ENCODE measurements around the gene NAALADL1.

NAALADL1 gene

DNA sequence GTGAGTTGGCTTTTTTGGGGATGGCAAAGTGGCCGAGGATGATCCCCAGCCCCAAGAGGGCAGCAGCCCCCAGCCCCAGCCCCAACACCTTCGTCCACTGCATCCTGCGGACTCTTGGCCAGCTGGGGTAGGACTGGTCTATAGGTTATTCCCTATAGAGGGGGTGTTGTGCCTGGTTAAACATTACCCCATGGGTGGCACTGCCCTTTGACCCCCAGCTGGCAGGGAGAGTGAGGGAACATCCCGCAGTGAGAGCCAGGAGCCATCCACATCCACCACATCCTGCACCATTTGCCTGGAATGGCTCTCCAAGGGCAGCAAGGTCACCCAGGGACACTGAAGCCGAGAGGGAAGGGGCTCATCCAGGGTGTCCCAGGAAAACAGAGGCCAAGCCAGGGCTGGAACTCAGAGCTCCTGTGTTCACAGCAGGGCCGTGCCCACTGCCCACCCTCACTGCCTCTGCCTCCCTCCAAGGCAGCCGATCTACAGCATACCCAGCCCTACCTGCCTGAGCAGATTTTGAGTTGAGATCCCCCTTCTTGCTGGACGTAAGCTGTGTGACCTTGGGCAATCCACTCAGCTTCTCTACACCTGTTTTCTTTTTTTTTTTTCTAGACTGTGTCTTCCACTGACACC is at the start of gene NAALADL1:
NAALADL1 (minus strand) TSS at position 135 of the 636 bp plus-strand sequence; CDS start at position 103, 32 bp downstream.
- DNase-seq (ENCODE audit: low spot score): no peak

DNA sequence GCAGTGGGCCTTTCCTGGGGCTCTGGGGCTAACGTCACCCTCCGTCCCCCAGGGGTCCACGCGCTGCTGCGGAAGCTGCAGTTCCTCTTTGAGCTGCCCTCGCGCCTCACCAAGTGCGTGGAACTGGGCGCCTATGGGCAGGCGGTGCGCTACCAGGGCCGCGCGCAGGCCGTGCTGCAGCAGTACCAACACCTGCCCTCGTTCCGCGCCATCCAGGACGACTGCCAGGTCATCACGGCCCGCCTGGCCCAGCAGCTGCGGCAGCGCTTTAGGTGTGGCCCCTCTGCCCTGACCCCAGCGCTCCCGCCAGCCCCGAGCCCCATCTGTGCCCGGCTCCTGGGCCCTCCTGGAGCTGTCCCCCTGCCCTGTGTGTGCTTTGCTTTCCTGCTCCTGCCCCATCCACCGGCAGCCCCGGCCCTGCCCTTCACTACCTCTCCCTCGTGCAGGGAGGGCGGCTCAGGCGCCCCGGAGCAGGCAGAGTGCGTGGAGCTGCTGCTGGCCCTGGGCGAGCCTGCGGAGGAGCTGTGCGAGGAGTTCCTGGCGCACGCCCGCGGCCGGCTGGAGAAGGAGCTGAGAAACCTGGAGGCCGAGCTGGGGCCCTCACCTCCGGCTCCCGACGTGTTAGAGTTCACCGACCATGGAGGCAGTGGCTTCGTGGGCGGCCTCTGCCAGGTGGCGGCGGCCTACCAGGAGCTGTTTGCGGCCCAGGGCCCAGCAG is 49.6 kb upstream of the NAALADL1 start:
- DNase-seq (ENCODE audit: low spot score): no peak

DNA sequence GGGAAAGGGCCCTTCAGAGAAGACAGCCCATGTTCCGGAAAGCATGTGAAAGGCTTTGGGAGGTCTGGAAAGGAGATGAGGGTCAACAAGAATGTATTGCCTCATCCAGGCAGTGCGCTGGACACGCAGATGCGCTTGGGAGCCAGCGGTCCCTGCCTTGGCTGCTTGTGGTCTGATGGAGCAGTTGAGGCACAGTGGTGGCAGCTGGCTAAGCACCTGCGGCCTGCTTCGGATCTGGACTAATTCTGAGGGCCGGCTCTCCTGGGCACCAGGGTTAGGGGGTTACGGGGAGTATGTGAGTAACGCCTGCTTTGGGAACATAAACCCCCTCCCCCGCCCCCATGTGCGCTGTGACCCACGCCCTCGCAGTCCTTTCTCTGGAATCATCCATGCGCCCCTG is 48.7 kb upstream of the NAALADL1 start:
- no peak for DNase-seq (ENCODE audit: low spot score)

- no peak for DNase-seq (ENCODE audit: low spot score)
These were observed 46.3 kb upstream of the NAALADL1 start for GRCh38 chr11:65104628-65105027.

GRCh38 chr11:65103476-65103875 is 45.1 kb upstream of the NAALADL1 start:
- no peak for DNase-seq (ENCODE audit: low spot score)

DNA sequence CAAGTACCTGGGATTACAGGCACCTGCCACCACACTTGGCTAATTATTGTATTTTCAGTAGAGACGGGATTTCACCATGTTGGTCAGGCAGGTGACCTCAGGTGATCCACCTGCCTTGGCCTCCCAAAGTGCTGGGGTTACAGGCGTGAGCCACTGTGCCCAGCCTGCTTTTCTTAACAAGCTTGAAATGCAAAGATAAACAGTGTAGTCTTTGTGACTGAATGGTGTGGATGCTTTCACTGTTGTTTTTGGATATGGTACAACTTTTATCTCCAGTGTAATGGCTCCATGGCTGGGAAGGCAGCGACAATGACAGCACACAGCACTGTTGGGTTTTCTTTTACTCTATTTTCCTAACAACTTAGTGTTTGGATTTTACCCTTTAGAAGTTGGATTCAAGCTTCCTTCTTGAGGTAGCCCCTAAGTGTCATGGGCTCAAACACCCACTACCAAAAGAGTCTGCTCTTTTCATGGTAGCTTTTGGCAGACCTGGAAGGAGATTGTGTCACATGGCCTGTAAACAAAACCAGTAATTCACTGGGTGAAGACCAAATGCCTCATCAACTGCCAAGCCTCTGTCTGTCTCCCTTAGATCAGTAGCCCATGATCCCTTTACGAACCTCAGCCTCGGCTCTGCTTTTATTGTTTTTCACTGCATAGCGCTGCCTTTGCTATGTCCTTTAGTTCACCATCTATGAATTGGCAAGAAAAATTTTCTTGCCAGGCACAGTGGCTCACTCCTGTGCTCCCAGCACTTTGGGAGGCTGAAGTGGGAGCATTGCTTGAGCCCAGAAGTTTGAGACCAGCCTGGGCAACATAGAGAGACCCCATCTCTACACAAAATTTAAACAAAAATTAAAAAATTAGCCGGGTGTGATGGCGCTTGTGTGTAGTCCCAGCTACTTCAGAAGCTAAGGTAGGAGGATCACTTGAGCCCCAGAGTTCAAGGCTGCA is 44.1 kb upstream of the NAALADL1 start:
- no peak for DNase-seq (ENCODE audit: low spot score)

DNA sequence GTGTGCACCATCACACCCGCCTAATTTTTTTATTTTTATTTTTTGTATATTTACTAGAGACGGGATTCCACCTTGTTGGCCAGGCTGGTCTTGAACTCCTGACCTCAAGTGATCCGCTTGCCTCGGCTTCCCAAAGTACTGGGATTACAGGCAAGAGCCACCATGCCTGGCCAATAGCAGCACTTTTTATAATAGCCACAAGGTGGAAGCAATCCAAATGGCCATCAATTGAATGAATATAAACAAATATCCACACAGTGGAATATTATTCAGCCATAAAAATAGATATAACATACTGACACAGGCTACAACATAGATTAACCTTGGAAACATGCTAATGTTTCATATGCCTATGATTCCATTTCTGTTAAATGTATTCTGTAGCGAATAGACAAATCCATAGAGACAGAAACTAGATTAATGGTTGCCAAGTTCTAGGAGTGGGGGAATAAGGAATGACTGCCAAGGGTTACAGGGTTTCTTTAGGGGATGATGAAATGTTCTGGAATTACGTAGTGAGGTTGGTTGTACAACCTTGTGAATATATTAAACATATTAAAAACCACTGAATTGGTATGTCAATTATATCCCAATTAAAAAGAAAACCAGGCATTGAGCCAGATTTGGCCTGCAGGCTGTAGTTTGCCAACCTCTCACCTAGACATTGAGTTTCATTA is 42.5 kb upstream of the NAALADL1 start:
- no peak for DNase-seq (ENCODE audit: low spot score)

DNA sequence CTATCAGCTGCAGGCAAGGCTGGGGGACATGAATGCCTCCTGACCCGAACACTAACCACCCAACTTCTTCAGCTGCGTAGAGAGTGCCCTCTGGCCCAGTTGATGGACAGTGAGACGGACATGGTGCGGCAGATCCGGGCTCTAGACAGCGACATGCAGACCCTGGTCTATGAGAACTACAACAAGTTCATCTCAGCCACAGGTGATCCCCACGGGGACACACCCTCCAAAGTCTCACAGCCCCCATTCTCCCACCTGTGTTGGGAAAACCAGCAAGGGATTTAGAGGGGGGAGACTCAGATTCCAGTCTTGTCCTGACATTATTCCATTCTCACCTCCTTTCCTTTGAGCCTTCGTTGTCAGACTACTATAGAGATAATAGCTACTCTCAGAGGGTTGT is 38.6 kb upstream of the NAALADL1 start:
- DNase-seq (ENCODE audit: low spot score): no peak

DNA sequence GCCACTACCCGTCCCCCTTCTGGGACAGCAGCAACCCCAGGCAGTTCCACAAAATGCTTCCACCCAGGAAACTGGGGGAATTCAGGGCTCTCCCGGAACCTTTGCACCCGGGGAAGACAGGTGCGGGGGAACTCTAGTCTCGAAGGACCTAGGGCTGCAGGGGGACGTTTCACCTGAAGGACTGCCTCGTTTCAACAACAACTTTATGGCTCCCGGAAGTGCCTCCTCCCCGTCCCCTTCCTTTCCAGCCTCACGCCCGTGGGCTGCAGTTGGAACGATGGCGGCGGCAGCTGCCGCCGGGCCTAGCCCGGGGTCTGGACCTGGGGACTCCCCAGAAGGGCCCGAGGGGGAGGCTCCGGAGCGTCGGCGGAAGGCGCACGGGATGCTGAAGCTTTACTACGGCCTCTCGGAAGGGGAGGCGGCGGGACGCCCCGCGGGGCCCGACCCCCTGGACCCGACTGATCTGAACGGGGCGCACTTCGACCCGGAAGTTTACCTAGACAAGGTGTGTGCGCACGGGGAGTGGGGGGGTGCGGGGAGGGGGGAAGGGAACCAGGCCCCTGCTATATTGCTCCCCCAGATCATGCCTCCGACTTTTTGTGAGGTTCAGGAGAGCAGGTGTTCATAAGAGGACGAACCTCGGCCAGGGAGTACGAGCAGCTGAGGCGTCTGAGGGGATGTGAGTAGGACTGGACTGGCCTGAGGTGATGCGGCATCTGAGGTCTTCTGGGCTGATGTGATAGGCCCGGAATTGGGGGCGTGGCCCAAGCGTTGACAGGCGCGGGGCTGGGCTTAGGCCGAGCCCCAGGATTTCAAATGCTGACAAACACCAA is 37.8 kb upstream of the NAALADL1 start, which contains the start of gene VPS51:
VPS51 (plus strand) TSS at position 241 of the 833 bp plus-strand sequence; CDS start at position 278, 37 bp downstream.
- peak; percentile 96 for DNase-seq (ENCODE audit: low spot score)

- DNase-seq (ENCODE audit: low spot score): no peak
These were observed 37.1 kb upstream of the NAALADL1 start for GRCh38 chr11:65095427-65095826.

DNA sequence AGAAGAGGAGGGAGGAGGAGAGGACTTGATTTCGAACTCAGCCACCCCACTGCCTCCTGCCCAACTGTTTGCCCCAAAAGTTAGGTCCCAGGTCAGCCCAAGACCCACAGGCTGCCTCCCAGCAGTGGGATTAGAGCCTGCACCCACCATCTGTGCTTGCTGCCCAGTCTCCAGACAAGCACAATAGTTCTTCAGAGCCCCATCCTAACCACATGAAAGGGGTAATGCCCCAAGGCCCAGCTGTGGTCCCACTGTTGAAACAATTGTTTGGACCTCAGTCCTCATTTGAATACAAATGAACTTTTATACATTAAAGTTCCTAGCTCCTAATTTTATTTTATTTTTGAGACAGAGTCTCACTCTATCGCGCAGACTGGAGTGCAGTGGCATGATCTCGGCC is 32.3 kb upstream of the NAALADL1 start:
- no peak for DNase-seq (ENCODE audit: low spot score)

DNA sequence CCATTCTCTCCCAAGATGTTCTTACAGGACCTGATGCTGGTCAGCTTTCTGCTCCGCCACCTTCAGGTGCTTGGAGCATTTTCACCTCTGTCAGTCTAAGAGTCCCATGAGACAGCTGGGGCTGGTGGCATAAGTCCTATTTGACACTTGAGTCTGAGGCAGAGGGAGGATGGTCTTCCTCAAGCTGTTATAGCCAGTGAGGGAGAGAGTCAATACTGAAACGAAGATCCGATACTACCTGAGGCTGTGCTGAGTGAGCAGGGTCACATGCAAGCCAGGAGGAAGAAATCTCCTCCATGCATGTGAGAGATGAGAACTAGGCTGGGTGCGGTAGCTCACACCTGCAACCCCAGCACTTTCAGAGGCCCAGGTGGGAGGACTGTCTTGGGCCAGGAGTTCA is 31.3 kb upstream of the NAALADL1 start:
- no peak for DNase-seq (ENCODE audit: low spot score)

GRCh38 chr11:65087827-65088226 is 29.5 kb upstream of the NAALADL1 start:
- no peak for DNase-seq (ENCODE audit: low spot score)

GRCh38 chr11:65087216-65087615 is 28.9 kb upstream of the NAALADL1 start:
- no peak for DNase-seq (ENCODE audit: low spot score)

DNA sequence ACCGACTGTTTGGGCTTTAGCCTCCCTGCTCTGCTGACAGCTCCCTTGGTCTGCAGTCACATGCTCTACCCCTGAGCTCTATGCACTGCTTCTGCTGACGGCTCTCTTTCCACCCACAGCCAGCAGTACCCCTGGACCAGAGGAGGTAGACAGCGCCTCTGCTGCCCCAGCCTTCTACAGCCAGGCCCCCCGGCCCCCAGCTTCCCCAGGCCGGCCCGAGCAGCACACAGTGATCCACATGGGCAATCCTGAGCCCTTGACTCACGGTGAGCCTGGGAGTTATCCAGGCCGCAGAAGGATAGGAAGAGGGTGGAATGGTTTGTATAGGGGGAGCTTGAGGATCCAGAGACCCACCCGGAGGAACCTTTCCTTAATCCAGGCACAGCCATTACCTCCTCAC is 28.5 kb upstream of the NAALADL1 start:
- no peak for DNase-seq (ENCODE audit: low spot score)

GRCh38 chr11:65085446-65085845 is 27.1 kb upstream of the NAALADL1 start:
- DNase-seq (ENCODE audit: low spot score): no peak

- no peak for DNase-seq (ENCODE audit: low spot score)
These were observed 26.4 kb upstream of the NAALADL1 start for GRCh38 chr11:65084598-65085375.

DNA sequence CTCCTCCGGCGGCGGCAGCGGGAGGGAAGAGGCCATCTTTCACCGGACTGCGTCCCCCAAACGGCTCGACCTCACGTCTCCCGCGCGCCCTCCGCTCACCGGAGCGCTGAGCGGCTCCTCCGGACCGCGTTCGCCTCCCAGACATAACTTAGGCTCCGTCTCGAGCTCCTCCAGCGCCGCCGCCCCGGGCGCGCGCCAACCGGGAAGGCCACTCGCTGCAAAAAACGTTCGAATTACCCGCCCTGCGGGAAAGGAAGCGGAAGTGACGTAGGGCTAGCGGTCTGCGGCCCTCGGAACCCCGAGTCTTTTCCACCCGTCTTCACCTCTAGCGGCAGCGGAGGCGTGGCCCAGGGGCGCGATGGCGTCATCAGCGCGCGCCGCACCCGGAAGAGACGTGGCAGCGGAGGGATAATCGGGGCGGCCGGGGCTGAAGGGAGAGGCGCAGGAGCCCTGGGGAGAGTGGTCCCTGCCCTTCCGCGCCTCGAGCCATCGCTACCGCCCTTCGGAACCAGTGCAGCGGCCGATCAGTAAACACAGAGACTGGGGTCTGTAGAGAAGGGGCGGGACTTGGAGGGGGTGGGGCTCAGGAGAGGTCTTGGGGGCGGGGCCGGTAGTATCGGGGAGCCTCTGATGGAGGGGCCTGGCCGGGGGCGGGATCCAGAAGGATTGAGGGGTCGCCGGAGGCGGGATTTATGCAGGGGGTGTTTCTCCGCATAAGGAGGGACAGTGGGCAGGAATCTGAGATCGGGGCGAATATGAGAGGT is 25.7 kb upstream of the NAALADL1 start, which contains the start of the genes CDCA5 and ZFPL1:
CDCA5 (minus strand) TSS at position 207 of the 764 bp plus-strand sequence; CDS start at position 145, 62 bp downstream.
ZFPL1 (plus strand) TSS at position 389 of the 764 bp plus-strand sequence. CDS start 477 bp downstream, outside the sequence.
- DNase-seq (ENCODE audit: low spot score): peak; percentile 100

All from AG08395 (cell line).